OCI-LY7 (cell line): ENCODE results near the gene RBFOX1. TPM values are rescaled to one million over a fixed set of nuclear protein-coding genes. Genes with fewer than 3 reads are reported as not detected.

Experiments
- BruUV-seq: library from RNA; stranded (reverse); fragments of 400-500 nt; replicated peaks from 2 replicates; lab custom pipeline; 2021; lab: Mats Ljungman, UMichigan
- CTCF ChIA-PET: fragments of 300-600 bp; sonication (Branson Sonifier 250); formaldehyde crosslinking; loops from one replicate; lab custom pipeline; 2022; ENCODE audit warnings: antibody characterized with exemption; ENCODE audit not compliant: unreplicated experiment; lab: Charles Lee
- POLR2A ChIA-PET: fragments of 300-600 bp; sonication (Branson Sonifier 250); formaldehyde crosslinking; loops from one replicate; lab custom pipeline; 2022; ENCODE audit warnings: antibody characterized with exemption; lab: Charles Lee
- DNase-seq: peaks from one replicate; pipeline ENCODE4 v3.0.0-alpha.2; 2015; ENCODE audit warnings: low spot score
- H2AFZ ChIP-seq: fragments of 200-600 bp; sonication (generic), shearing (Covaris generic); 2 replicates; pipeline ENCODE4 v1.6.1; 2014; ENCODE audit warnings: mild to moderate bottlenecking, antibody characterized with exemption, low read length, moderate library complexity
- H3K27ac ChIP-seq: fragments of 200-600 bp; sonication (generic); 2 replicates; pipeline ENCODE4 v1.5.1; 2014; ENCODE audit warnings: mixed run types, low read depth, mild to moderate bottlenecking, moderate library complexity, low read length, inconsistent platforms; ENCODE audit not compliant: poor library complexity, severe bottlenecking
- H3K36me3 ChIP-seq: fragments of 200-600 bp; sonication (generic); 2 replicates; pipeline ENCODE4 v1.6.1; 2014; ENCODE audit warnings: mild to moderate bottlenecking, antibody characterized with exemption, low read length, moderate library complexity, mixed read lengths; ENCODE audit not compliant: insufficient read depth
- H3K4me1 ChIP-seq: fragments of 200-600 bp; sonication (generic); 2 replicates; pipeline ENCODE4 v1.5.1; 2014; ENCODE audit warnings: mild to moderate bottlenecking, low read length; ENCODE audit not compliant: insufficient read depth, poor library complexity, severe bottlenecking
- H3K4me2 ChIP-seq: fragments of 200-600 bp; sonication (generic); 2 replicates; pipeline ENCODE4 v1.6.1; 2014; ENCODE audit warnings: mild to moderate bottlenecking, low read length
- H3K4me3 ChIP-seq: fragments of 200-600 bp; sonication (generic); 2 replicates; pipeline ENCODE4 v1.5.1; 2014; ENCODE audit warnings: mild to moderate bottlenecking, low read depth, low read length; ENCODE audit not compliant: poor library complexity, severe bottlenecking
- H3K79me2 ChIP-seq: fragments of 200-600 bp; sonication (generic); 2 replicates; pipeline ENCODE4 v1.6.1; 2016; ENCODE audit warnings: low read depth, mild to moderate bottlenecking, low read length, moderate library complexity, mixed read lengths; ENCODE audit not compliant: insufficient read depth
- H3K9me2 ChIP-seq: fragments of 200-600 bp; sonication (generic); 2 replicates; pipeline ENCODE4 v1.6.1; 2016; ENCODE audit warnings: mild to moderate bottlenecking, low read length, mixed read lengths; ENCODE audit not compliant: insufficient read depth
- H3K9me3 ChIP-seq: fragments of 200-600 bp; sonication (generic); 2 replicates; pipeline ENCODE4 v1.6.1; 2014; ENCODE audit warnings: mild to moderate bottlenecking, mixed run types, low read length, mixed read lengths
- H4K20me1 ChIP-seq: fragments of 200-600 bp; sonication (generic); 2 replicates; pipeline ENCODE4 v1.6.1; 2014; ENCODE audit warnings: mild to moderate bottlenecking, antibody characterized with exemption, low read length, moderate library complexity, mixed read lengths; ENCODE audit not compliant: insufficient read depth
- CTCF ChIP-seq: fragments of 200-600 bp; sonication (generic); conservative IDR thresholded peaks from 2 replicates; pipeline ENCODE4 v1.5.1; 2014; ENCODE audit warnings: mild to moderate bottlenecking, antibody characterized with exemption, low read length, moderate library complexity, mixed read lengths
- EZH2phosphoT487 ChIP-seq: fragments of 200-600 bp; sonication (generic); IDR thresholded peaks from 2 replicates; pipeline ENCODE4 v1.6.1; 2018; ENCODE audit warnings: low read depth, borderline replicate concordance, mild to moderate bottlenecking, mixed run types, antibody characterized with exemption, low read length, moderate library complexity, mixed read lengths
- intact Hi-C: fragments of 100-400 bp; cut with micrococcal nuclease; formaldehyde crosslinking; loops from one replicate; pipeline ENCODE4 v1.10.0; 2022; ENCODE audit not compliant: unreplicated experiment
- total RNA-seq, 2 experiments: library from RNA; depleted of rRNA in 1 of 2; stranded (reverse); fragments of >200 nt in 1 of 2; shearing (Covaris generic) in 1 of 2; gene quantifications; 2 replicates each; pipeline ENCODE4 v1.2.3, GENCODE V29; 2014 to 2022

RBFOX1 gene
- total RNA-seq, 2 experiments from 2014 or later, result not detected

DNA sequence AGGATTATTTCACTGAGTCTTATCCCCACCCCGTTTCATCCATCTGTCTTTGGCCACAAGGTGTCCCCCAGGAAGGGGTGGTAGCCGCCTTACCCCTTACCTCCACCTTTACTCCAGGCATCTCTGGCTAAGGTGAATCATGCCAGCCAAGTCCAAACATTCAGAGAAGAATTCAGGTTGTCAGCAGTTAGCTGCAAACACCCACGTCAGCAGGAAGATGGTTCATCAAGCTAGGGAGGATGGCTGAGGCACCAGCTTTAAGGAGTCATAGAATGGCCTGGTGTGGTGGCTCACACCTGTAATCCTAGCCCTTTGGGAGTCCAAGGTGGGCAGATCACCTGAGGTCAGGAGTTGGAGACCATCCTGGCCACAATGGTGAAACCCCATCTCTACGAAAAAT is 61.0 kb downstream of the RBFOX1 start:
- ChIA-PET POLR2A (no interaction called here), CTCF (no interaction called here)
- Histone ChIP-seq H3K9me3 (no peaks in the 10 kb centered on the region), H3K79me2 (no peaks in the 10 kb centered on the region), H2AFZ (no peak overlapping the region), H3K36me3 (no peaks in the 10 kb centered on the region), H3K4me2 (no peak overlapping the region), H3K4me1 (no peaks in the 10 kb centered on the region), H3K4me3 (no peak overlapping the region), H4K20me1 (no peaks in the 10 kb centered on the region), H3K9me2 (no peaks in the 10 kb centered on the region), H3K27ac (no peak overlapping the region)
- TF ChIP-seq EZH2phosphoT487 (no peak), CTCF (no peak)
- no TSS peak for BruUV-seq
- intact Hi-C loops, result no loop called here
- no peak for DNase-seq

- TF ChIP-seq CTCF (no peak), EZH2phosphoT487 (no peak)
- CTCF ChIA-PET, result no interaction called here
- Histone ChIP-seq H4K20me1 (no peaks in the 10 kb centered on the region), H3K79me2 (no peaks in the 10 kb centered on the region), H3K4me1 (no peaks in the 10 kb centered on the region), H2AFZ (no peak overlapping the region), H3K9me2 (no peaks in the 10 kb centered on the region), H3K27ac (no peak overlapping the region), H3K36me3 (no peaks in the 10 kb centered on the region), H3K4me3 (no peak overlapping the region), H3K4me2 (no peak overlapping the region), H3K9me3 (no peaks in the 10 kb centered on the region)
- intact Hi-C loops, result no loop called here
- POLR2A ChIA-PET, result no interaction called here
- no peak for DNase-seq
- no TSS peak for BruUV-seq
Observed at GRCh38 chr16:7394720-7395336, 62.2 kb downstream of the RBFOX1 start.

DNA sequence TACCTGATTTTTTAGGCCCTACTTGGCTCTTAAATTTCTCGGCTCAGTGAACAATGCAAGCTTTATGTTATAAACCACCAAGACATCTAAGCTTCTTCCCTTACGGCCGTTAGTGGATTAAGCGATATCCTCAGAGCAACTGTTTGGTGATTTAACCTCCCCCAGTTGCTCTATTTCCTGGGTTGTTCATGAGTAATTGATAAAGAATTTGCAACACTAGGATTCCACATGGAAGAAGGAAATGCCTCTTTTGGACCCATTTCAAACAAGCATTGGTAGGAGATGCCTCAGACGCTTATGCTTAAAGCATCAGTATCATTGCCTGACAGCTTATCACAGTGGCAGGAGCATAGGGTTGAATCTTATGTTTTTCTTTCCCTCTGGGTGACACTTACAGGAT is 65.3 kb downstream of the RBFOX1 start:
- no peaks in the 10 kb centered on the region for H3K9me3 ChIP-seq
- POLR2A ChIA-PET, result no interaction called here
- CTCF ChIA-PET, result no interaction called here
- H3K79me2 ChIP-seq, result no peaks in the 10 kb centered on the region
- TF ChIP-seq EZH2phosphoT487, result no peak
- no peak for TF ChIP-seq CTCF
- BruUV-seq, result no TSS peak
- H3K4me1 ChIP-seq, result no peaks in the 10 kb centered on the region
- H2AFZ ChIP-seq, result no peak overlapping the region
- H3K27ac ChIP-seq, result no peak overlapping the region
- no peak for DNase-seq
- intact Hi-C loops, result no loop called here
- no peaks in the 10 kb centered on the region for H4K20me1 ChIP-seq
- no peak overlapping the region for H3K4me2 ChIP-seq
- no peaks in the 10 kb centered on the region for H3K36me3 ChIP-seq
- H3K9me2 ChIP-seq, result no peaks in the 10 kb centered on the region
- no peak overlapping the region for H3K4me3 ChIP-seq
